GM12878 (cell line): ENCODE data around the gene SEMA7A. TPM values are rescaled to one million over a fixed set of nuclear protein-coding genes. Genes with fewer than 3 reads are reported as not detected.

Experiments used
- ATAC-seq: fragments of 200-7000 bp; cut with Tn5 transposase; 3 replicates; pipeline ENCODE4 v1.9.1; 2020; ENCODE audit warnings: mild to moderate bottlenecking, moderate library complexity
- BruUV-seq: library from RNA; stranded (reverse); fragments of 400-500 nt; replicated peaks from 2 replicates; lab custom pipeline; 2021; lab: Mats Ljungman, UMichigan
- CTCF ChIA-PET: fragments of 300-600 bp; sonication (Branson Sonifier 250); formaldehyde crosslinking; extraction: SDS; loops from one replicate; lab custom pipeline; 2021; ENCODE audit warnings: inconsistent platforms; lab: Yijun Ruan, JAX
- POLR2A ChIA-PET: fragments of 350-600 bp; formaldehyde crosslinking; extraction: SDS; loops from one replicate; lab custom pipeline; 2021; ENCODE audit warnings: inconsistent platforms; lab: Charles Lee
- RAD21 ChIA-PET: fragments of 300-600 bp; sonication (Branson Sonifier 250); formaldehyde crosslinking; loops from one replicate; lab custom pipeline; 2023; ENCODE audit warnings: antibody characterized with exemption; ENCODE audit not compliant: unreplicated experiment; lab: Charles Lee
- SMC1A ChIA-PET: fragments of 300-600 bp; sonication (Branson Sonifier 250); formaldehyde crosslinking; loops from one replicate; lab custom pipeline; 2023; ENCODE audit not compliant: unreplicated experiment, uncharacterized antibody; lab: Charles Lee
- DNase-seq: peaks from one replicate; pipeline ENCODE4 v3.0.0-alpha.2; 2011; ENCODE audit warnings: low read depth, low spot score
- FAIRE-seq: peaks from 3 replicates; lab custom pipeline; 2011; peaks lifted over from hg19 to GRCh38; lab: Jason Lieb, UNC
- H2AFZ ChIP-seq: 2 replicates; pipeline ENCODE4 v1.6.0; 2011; ENCODE audit warnings: low read depth, low read length, control low read depth; ENCODE audit not compliant: control insufficient read depth
- H3K27ac ChIP-seq: 2 replicates; pipeline ENCODE4 v1.5.1; 2011; ENCODE audit warnings: control low read depth; ENCODE audit not compliant: control insufficient read depth, insufficient read depth
- H3K27me3 ChIP-seq, 2 experiments: replicated peaks in 1 of 2; 2 replicates each; pipeline versions ENCODE4 v1.6.0 to v1.6.1; 2011; ENCODE audit warnings: low read length in 1 of 2; ENCODE audit not compliant: control insufficient read depth in 2 of 2, insufficient read depth in 2 of 2
- H3K36me3 ChIP-seq, 2 experiments: 2 replicates each; pipeline ENCODE4 v1.5.1; 2011; ENCODE audit warnings: low read length in 1 of 2; ENCODE audit not compliant: control insufficient read depth in 2 of 2, insufficient read depth in 2 of 2
- H3K4me1 ChIP-seq: 2 replicates; pipeline ENCODE4 v1.6.1; 2011; ENCODE audit warnings: mild to moderate bottlenecking, low read length, moderate library complexity, mixed read lengths; ENCODE audit not compliant: control insufficient read depth, insufficient read depth
- H3K4me2 ChIP-seq: 2 replicates; pipeline ENCODE4 v1.6.0; 2011; ENCODE audit warnings: control low read depth; ENCODE audit not compliant: control insufficient read depth, insufficient read depth
- H3K4me3 ChIP-seq: fragments of 200-600 bp; sonication (generic); 2 replicates; pipeline ENCODE4 v1.5.1; 2016
- H3K79me2 ChIP-seq: 2 replicates; pipeline ENCODE4 v1.6.0; 2011; ENCODE audit warnings: low read length; ENCODE audit not compliant: control insufficient read depth, insufficient read depth
- H3K9ac ChIP-seq: 2 replicates; pipeline ENCODE4 v1.8.0; 2011; ENCODE audit warnings: low read length, control low read depth, mixed read lengths; ENCODE audit not compliant: control insufficient read depth, insufficient read depth
- H3K9me3 ChIP-seq: replicated peaks from 3 replicates; pipeline ENCODE4 v1.5.1; 2011; ENCODE audit warnings: mild to moderate bottlenecking, low read length; ENCODE audit not compliant: control insufficient read depth, insufficient read depth
- H4K20me1 ChIP-seq: 2 replicates; pipeline ENCODE4 v1.6.0; 2011; ENCODE audit not compliant: control insufficient read depth, insufficient read depth
- ASH2L ChIP-seq: fragments of 300-600, 200-600 bp; sonication (generic); IDR thresholded peaks from 2 replicates; pipeline ENCODE4 v1.6.1; 2017; ENCODE audit warnings: low read depth, mild to moderate bottlenecking, borderline replicate concordance
- BACH1 ChIP-seq: fragments of 450-650 bp; IDR thresholded peaks from 2 replicates; pipeline ENCODE4 v1.6.1; 2017; ENCODE audit warnings: mild to moderate bottlenecking, borderline replicate concordance
- CREM ChIP-seq: IDR thresholded peaks from 2 replicates; pipeline ENCODE4 v1.6.1; 2014; ENCODE audit warnings: antibody characterized with exemption, low read depth
- E4F1 ChIP-seq: fragments of 450-650 bp; IDR thresholded peaks from 2 replicates; pipeline ENCODE4 v1.6.1; 2018; ENCODE audit warnings: borderline replicate concordance, mild to moderate bottlenecking; ENCODE audit not compliant: partially characterized antibody
- PAX5 ChIP-seq: IDR thresholded peaks from 2 replicates; pipeline ENCODE4 v1.6.1; 2011; ENCODE audit warnings: low read depth, low read length, borderline replicate concordance
- POLR2AphosphoS2 ChIP-seq: IDR thresholded peaks from 2 replicates; pipeline ENCODE4 v1.6.1; 2011; ENCODE audit warnings: low read depth, mild to moderate bottlenecking, low read length, improper control_type of control experiment, moderate library complexity
- RB1 ChIP-seq: fragments of 450-650 bp; formaldehyde crosslinking; IDR thresholded peaks from 2 replicates; pipeline ENCODE4 v1.6.1; 2017; ENCODE audit warnings: mild to moderate bottlenecking, borderline replicate concordance
- ZNF217 ChIP-seq: fragments of 450-650 bp; IDR thresholded peaks from 2 replicates; pipeline ENCODE4 v1.6.1; 2017; ENCODE audit warnings: antibody characterized with exemption, mild to moderate bottlenecking
- WGBS: methylation state at CpG from one replicate; pipeline ENCODE4 v1.1.6; 2016; ENCODE audit warnings: low lambda C conversion rate; ENCODE audit not compliant: insufficient replicate concordance, insufficient coverage; ENCODE audit errors: missing lambda C conversion rate; 5-methylcytosine and 5-hydroxymethylcytosine counted together
- in situ Hi-C: fragments of 300-500 bp; cut with MboI; formaldehyde crosslinking; loops from 9 replicates; pipeline ENCODE4 v1.14.3; 2018; ENCODE audit warnings: mixed read lengths
- intact Hi-C: fragments of 100-400 bp; cut with micrococcal nuclease; formaldehyde crosslinking; loops from one replicate; pipeline ENCODE4 v1.14.2; 2022; ENCODE audit not compliant: unreplicated experiment
- polyA plus RNA-seq, 11 experiments: library from polyadenylated mRNA; depleted of rRNA in 4 of 11; unstranded in 6 of 11; stranded (reverse) in 5 of 11; fragments of >200 nt; fragmentation: Nextera tagmentation in 4 of 11; fragmentation: Illumina TruSeq in 1 of 11; extraction: Ambion mirVana in 4 of 11; extraction: Trizol in 1 of 11; gene quantifications; 1 replicate in 1 of 11; 2 replicates in 10 of 11; pipeline versions ENCODE4 v1.2.1 to v1.2.3, GENCODE V29; 2011 to 2016; ENCODE audit warnings: inconsistent platforms in 2 of 11, missing spikeins in 2 of 11, low read depth in 1 of 11
- total RNA-seq, 4 experiments: library from RNA; depleted of rRNA in 3 of 4; stranded (reverse); fragments of >200 nt in 3 of 4; fragmentation: Illumina TruSeq in 1 of 4; extraction: Trizol in 1 of 4; gene quantifications; 2 replicates each; pipeline versions ENCODE4 v1.2.1 to v1.2.3, GENCODE V29; 2013 to 2021

The SEMA7A gene
- total and polyA plus RNA-seq, 10 of the 15 experiments (the other 5 are each of a cell fraction or from before 2014, with no cell fraction given): 0.08 to 112 (median 53.5) TPM

- BruUV-seq: no TSS peak
- Histone ChIP-seq H3K4me2 (no peak overlapping the region; the same call in 1 of the 2 replicates), H2AFZ (no peak overlapping the region), H4K20me1 (peaks cover 41% of the 10 kb centered on the region), H3K4me3 (no peak overlapping the region), H3K4me1 (peaks cover 61% of the 10 kb centered on the region), H3K36me3 (peaks cover 54 to 58% of the 10 kb centered on the region in 2 experiments), H3K79me2 (peaks cover 96% of the 10 kb centered on the region), H3K27me3 (no peaks in the 10 kb centered on the region), H3K9ac (no peak overlapping the region; the same call in 1 of the 2 replicates), H3K9me3 (no peaks in the 10 kb centered on the region), H3K27ac (peak overlapping the region; percentile 49)
- WGBS: 38% methylated on average over 4 of the region's 4 CpGs
- in situ Hi-C loops: no loop called here
- DNase-seq (no peak), ATAC-seq (no peak), FAIRE-seq (no peak)
- POLR2A ChIA-PET: interaction anchor here (0.6 to 16.6 kb wide), 6 partner anchors 11 to 258 kb away, joined by 3 to 325 read pairs (median 4); no protein-coding TSS in a partner anchor
- RAD21 ChIA-PET: interaction anchor here (1.7 to 24.4 kb wide), 3 partner anchors 9 to 37 kb away, joined by 6 to 496 read pairs (median 22); no protein-coding TSS in a partner anchor
- TF ChIP-seq ZNF217 (no peak), ASH2L (no peak), PAX5 (no peak), RB1 (no peak)
- CTCF ChIA-PET: interaction anchor here (0.6 to 16.9 kb wide), 5 partner anchors 10 to 374 kb away, joined by 3 to 187 read pairs (median 3); no protein-coding TSS in a partner anchor
- SMC1A ChIA-PET: interaction anchor here (1.1 to 9.3 kb wide), 4 partner anchors 9 to 35 kb away, joined by 3 to 82 read pairs (median 8); no protein-coding TSS in a partner anchor
- intact Hi-C loops: no loop called here
Observed at GRCh38 chr15:74419432-74419831, 14.3 kb downstream of the SEMA7A start.

GRCh38 chr15:74418575-74419338, 15.0 kb downstream of the SEMA7A start:
- no peak for DNase-seq
- POLR2A ChIA-PET: interaction anchor here (0.6 to 3.1 kb wide), 6 partner anchors 9 to 257 kb away, joined by 3 to 27 read pairs (median 3); no protein-coding TSS in a partner anchor
- TF ChIP-seq CREM (no peak), BACH1 (no peak), POLR2AphosphoS2 (0 out of 2 replicates have a peak, but pooled peaks have one; percentile 21), E4F1 (no peak)
- H3K9me3 ChIP-seq: no peaks in the 10 kb centered on the region
- peaks cover 92% of the 10 kb centered on the region for H3K79me2 ChIP-seq
- intact Hi-C loops: no loop called here
- peak overlapping the region; percentile 24; the same call in 1 of the 2 replicates for H3K4me2 ChIP-seq
- RAD21 ChIA-PET: interaction anchor here (0.6 to 24.4 kb wide), 3 partner anchors 10 to 34 kb away, joined by 3 to 496 read pairs (median 22); no protein-coding TSS in a partner anchor
- no peaks in the 10 kb centered on the region for H3K27me3 ChIP-seq
- 53% methylated on average over 14 of the region's 16 CpGs for WGBS
- BruUV-seq: no TSS peak
- in situ Hi-C loops: no loop called here
- no peak overlapping the region for H3K9ac ChIP-seq
- no peak for ATAC-seq
- SMC1A ChIA-PET: interaction anchor here (0.9 to 9.3 kb wide), 3 partner anchors 10 to 34 kb away, joined by 3 to 82 read pairs (median 9); no protein-coding TSS in a partner anchor
- H4K20me1 ChIP-seq: peaks cover 41% of the 10 kb centered on the region
- H3K36me3 ChIP-seq: peaks cover 59 to 60% of the 10 kb centered on the region in 2 experiments
- no peak overlapping the region for H2AFZ ChIP-seq
- H3K4me3 ChIP-seq: no peak overlapping the region
- CTCF ChIA-PET: interaction anchor here (1.2 to 16.9 kb wide), 3 partner anchors 10 to 34 kb away, joined by 3 to 187 read pairs (median 8); no protein-coding TSS in a partner anchor
- no peak for FAIRE-seq
- peak overlapping the region; percentile 27; the same call in 1 of the 2 replicates for H3K27ac ChIP-seq
- peaks cover 54% of the 10 kb centered on the region for H3K4me1 ChIP-seq
